GM18502 (cell line): ENCODE data around the gene DCX.
"Not testable (repeated sequence)": the region's sequence is repeated elsewhere in the genome, so short reads cannot be mapped to it uniquely, and the experiment has no call there.

ENCODE experiments used
- ATAC-seq: cut with Tn5 transposase; IDR thresholded peaks from one replicate; pipeline ENCODE4 v1.9.1; 2021; ENCODE audit warnings: mild to moderate bottlenecking; ENCODE audit not compliant: unreplicated experiment, poor library complexity

DCX gene

DNA sequence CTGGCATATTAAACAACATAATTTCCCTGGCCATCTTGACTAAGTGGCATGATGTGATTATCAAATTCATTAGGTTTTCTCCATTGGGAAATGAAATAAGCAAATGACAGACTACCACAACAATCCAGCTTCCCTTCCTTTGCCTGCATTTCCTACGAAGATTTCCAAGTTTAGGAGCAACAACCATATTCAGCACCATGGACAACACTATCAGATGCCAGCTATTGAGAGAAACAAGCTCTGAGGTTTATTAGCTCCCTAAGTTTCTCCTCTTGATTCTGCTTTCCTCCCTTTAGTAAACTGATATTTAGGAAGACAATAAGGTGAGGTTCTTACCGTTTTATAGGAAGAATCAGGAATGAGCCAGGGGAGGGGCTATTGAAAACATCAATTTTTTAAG, 36.2 kb downstream of the DCX start:
- ATAC-seq = no peak

GRCh38 chrX:111372086-111372485, 39.9 kb downstream of the DCX start:
- ATAC-seq = no peak

DNA sequence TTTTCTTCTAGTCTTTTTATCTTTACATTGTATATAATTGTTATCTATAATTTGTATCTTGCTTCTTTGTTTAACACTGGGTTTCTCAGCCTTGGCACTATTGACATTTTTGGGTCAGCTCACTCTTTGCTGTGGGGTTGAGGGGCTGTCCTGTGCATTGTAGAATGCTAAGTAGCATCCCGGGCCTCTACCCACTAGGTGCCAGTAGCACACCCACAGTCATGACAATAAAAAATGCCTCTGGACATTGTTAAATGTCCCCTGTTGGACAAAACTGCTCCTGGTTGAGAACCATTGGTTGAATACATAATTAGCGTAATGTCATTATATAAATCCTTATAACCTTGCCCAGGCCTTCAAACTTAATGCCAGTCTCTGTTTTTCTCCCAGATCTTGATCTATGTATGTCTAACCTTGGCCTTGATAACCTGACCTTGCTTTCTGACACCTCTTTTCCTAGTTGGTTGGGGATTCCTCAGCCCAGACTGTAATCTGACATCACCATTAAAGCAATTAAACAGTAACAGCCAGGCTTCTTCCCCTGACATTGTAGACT, 46.1 kb downstream of the DCX start:
- no peak for ATAC-seq

DNA sequence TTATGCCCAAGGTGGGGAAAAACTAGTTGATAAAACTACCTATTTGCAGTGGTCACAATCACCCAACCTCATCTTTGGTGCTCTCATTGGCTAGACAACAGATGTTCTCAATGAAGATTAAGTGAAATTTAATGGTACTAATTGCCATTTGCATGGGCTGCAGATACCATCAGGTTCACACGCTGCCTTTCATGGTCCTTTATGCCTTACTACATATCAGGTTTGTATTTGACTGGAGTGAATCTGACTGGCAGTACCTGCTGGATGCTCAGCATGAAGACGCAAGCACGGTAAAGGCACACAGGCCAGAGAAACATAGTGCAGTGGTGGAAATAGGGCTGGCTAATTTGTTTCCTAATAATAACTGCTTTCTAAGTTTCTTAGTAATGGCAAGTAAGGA, 48.3 kb downstream of the DCX start:
- no peak for ATAC-seq

DNA sequence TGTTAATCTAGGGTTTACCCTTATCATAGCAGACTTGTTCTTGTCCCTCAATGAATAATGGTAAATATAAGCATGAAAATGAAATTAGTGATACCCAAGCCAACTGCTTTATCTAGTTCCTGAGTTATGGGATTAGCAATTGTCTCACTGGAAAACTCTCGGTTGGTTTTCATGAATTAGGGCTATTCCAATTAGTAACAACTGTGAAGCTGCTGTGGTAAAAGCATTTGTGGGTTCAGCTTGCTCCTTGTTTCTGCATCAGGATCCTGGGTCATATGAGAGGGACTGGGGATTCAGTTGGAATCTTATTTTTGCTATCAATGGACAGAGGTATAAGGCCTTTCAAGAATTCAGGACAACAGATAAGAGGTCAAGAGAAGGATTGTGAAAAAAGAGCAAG, 50.2 kb downstream of the DCX start:
- ATAC-seq = no peak

GRCh38 chrX:111360839-111361238, 51.2 kb downstream of the DCX start:
- no peak for ATAC-seq

GRCh38 chrX:111355523-111356115, 56.4 kb downstream of the DCX start:
- no peak for ATAC-seq

DNA sequence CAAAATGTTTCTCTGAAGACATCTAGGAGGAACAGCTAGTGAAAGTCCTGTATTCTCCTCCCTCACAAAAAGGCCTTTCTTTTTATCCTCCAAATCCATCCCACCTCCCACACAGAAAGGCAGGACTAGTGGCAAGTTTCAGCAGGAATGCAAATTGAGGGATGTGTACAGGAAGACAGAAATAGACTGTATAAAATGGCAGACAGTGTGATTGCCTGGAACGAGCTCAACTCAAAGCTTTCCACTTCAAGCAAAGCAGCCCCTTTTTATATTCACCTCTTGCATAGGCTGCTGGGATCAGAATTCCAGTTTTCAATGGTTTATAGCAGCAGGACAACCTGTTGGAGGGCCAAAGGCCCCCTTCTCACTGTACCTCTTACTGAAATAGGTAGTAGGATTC, 57.5 kb downstream of the DCX start:
- ATAC-seq = no peak

- ATAC-seq = no peak
Measured at GRCh38 chrX:111353793-111354192, 58.2 kb downstream of the DCX start.

DNA sequence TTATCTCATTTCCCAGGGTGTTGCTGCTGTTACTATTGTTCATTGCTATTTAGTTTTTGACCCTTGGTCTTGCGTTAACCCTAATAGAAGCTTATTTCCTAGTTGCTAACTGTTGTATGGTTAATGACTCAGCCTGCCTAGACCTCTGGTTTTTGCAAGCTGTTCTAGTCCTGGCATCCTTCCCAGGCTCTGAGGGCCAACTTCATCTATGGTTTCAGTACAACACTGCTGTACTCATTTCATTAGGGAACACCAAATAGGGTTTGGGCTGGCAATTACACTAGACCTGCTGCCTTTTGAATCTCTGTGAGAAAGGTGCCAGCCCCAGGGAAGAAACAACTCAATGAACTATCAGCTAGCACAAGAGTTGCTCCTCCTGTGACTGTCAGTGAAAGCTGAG, 59.6 kb downstream of the DCX start:
- ATAC-seq = no peak

DNA sequence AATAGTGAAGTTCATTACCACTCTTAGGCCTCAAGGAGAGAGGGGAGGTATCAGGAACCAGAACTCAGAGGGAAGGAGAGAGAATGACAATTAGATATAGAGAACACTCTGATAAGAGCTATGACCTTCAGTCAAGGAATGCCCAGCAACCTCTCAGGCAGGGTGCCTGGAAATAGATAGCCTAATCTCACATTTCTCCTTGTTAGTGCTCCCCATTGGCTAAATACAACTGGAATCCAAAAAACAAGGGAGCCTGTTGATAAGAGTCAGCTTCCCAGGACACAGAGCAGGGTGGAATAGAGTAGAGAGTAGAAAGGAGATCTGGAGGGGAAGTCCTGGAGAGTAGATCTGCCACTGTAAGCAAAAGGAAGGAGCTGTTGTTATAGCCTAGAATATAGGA, 62.1 kb downstream of the DCX start:
- ATAC-seq = no peak

GRCh38 chrX:111349101-111349500, 62.9 kb downstream of the DCX start:
- no peak for ATAC-seq

DNA sequence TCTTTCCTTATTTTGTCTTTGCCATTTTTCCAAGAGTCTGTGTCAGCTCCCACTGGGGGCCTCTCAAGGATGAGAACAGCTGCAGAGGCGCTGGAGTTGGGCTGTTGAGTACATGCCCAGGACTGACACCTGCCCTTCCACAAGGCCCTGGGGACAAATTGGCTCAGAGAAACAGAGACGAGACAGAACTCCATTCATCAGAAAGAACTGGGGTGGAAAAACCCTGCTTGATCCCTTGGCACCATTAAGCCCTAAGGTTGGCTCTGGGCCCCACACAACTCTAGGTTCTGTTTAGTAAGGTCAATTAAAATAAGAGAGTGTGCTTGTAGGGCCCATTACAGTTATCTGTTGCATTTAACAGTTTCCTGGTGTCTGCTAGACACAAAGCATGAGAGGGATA, 63.6 kb downstream of the DCX start:
- no peak for ATAC-seq

GRCh38 chrX:111346150-111346549, 65.8 kb downstream of the DCX start:
- not testable (repeated sequence) for ATAC-seq

DNA sequence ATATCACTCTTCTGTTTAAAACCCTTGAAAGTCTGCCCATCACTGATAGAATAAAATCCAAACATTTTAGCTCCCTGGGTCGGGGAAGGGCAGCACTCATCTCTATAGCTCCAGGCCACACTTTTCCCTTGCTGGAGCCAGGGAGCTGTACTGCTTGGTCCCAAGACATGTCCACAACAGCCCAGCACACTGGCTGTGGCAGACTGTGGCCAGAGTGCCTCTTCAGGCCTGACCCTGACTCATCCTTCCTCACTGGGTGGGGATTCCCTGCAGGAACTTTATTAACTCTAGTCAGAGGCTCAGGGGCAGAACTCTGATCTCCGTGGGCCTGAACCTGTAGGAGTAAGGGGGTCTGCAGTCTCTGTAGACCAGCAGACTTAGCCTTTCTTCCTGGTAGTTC, 71.9 kb downstream of the DCX start:
- ATAC-seq = no peak

DNA sequence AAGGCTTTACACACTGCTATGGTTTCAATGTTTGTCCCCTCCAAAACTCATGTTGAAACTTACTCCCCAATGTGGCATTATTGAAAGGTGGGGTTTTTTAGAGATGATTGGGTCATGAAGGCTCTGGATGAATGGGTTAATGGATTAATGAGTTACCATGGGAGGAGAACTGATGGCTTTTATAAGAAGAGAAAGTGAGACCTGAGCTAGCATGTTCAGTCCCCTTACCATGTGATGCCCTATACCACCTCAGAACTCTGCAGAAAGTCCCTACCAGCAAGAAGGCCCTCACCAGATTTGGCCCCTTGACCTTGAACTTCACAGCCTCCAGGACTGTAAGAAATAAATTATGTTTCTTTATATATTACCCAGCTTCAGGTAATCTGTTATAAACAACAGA, 72.8 kb downstream of the DCX start:
- no peak for ATAC-seq

GRCh38 chrX:111338095-111338698, 73.8 kb downstream of the DCX start:
- no peak for ATAC-seq

DNA sequence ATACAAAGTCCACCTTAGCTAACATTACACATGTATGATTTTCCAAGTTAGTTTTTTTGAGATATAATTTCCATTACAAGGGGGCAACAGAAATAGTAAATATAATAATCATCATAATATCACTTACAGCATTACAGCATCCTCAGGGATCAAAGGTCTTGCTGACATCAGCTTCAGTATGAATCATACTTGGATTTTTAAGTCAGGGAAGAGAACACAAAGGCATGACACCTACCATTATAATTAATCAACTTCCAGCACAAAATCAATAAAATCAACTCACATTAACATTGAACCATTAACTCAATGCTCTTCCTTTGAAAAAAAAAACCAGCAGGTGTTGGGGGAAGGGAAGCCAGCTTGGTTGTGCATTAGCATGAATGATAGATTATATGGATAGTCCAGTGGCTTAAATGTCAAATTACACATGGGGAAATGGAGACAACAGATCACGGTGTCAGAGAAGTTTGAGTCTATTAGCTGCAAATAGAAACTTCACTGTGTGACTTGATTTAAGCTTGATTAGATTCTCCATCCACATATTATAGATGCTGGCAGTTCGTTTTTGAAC, 74.8 kb downstream of the DCX start:
- no peak for ATAC-seq

DNA sequence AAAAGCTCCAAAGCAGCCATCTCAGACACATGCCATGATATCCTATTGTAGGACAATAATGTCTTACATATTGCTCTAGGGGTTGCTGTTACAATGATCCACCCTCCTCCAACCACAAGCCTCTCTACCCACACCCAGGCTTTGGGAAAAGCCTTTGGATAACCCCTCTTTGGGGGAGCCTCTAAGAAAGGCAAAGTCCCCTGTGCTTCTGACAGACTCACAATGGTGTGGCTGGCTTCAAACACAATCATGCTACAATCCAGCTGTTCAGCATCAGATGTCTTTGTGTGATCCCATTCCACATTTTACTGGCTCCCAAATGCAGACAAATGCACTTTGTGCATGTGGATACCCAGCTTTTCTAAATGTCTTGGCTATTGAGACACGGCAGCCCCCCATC, 75.9 kb downstream of the DCX start:
- no peak for ATAC-seq

GRCh38 chrX:111329370-111329769, 82.6 kb downstream of the DCX start:
- no peak for ATAC-seq

- ATAC-seq = no peak
Measured at GRCh38 chrX:111328858-111329257, 83.1 kb downstream of the DCX start.
